Stimulated activated CD8-positive, alpha-beta memory T cell treated with anti-CD3 and anti-CD28 coated beads, Interleukin-7, amount 100 ng/mL, for 1 hour (primary cell): Measurements from ENCODE around the gene ETV6.

Experiments used
- DNase-seq, 2 donors: peaks; one replicate each; pipeline ENCODE4 v3.0.0-alpha.2; 2020; ENCODE audit warnings: low read depth in 2 of 2

Gene ETV6

GRCh38 chr12:11855983-11856374, 206.5 kb downstream of the ETV6 start:
- no peak for DNase-seq

GRCh38 chr12:11856971-11857370, 207.5 kb downstream of the ETV6 start:
- no peak for DNase-seq

- no peak for DNase-seq
These were observed 210.4 kb downstream of the ETV6 start for GRCh38 chr12:11859705-11860425.

GRCh38 chr12:11861155-11861863, 211.8 kb downstream of the ETV6 start:
- no peak for DNase-seq

- DNase-seq: no peak
These were observed 212.6 kb downstream of the ETV6 start for GRCh38 chr12:11861864-11862600.

GRCh38 chr12:11862798-11863197, 213.3 kb downstream of the ETV6 start:
- no peak for DNase-seq

GRCh38 chr12:11863478-11863906, 214.0 kb downstream of the ETV6 start:
- no peak for DNase-seq

- no peak for DNase-seq
These were observed 214.5 kb downstream of the ETV6 start for GRCh38 chr12:11863988-11864387.

GRCh38 chr12:11865824-11866223, 216.3 kb downstream of the ETV6 start:
- no peak for DNase-seq

- DNase-seq: no peak
These were observed 218.6 kb downstream of the ETV6 start for GRCh38 chr12:11868027-11868426.

- no peak for DNase-seq
These were observed 219.9 kb downstream of the ETV6 start for GRCh38 chr12:11869406-11869805.

GRCh38 chr12:11870041-11870451, 220.6 kb downstream of the ETV6 start:
- no peak for DNase-seq

GRCh38 chr12:11872055-11872454, 222.6 kb downstream of the ETV6 start:
- no peak for DNase-seq

- DNase-seq: no peak
These were observed 226.0 kb downstream of the ETV6 start for GRCh38 chr12:11875414-11875935.

GRCh38 chr12:11876307-11876706, 226.8 kb downstream of the ETV6 start:
- DNase-seq: no peak

GRCh38 chr12:11877102-11877826, 227.8 kb downstream of the ETV6 start:
- no peak for DNase-seq

- no peak for DNase-seq
These were observed 228.7 kb downstream of the ETV6 start for GRCh38 chr12:11877869-11878780.

- DNase-seq: no peak
These were observed 229.8 kb downstream of the ETV6 start for GRCh38 chr12:11879306-11879705.

- no peak for DNase-seq
These were observed 230.9 kb downstream of the ETV6 start for GRCh38 chr12:11880381-11880780.

GRCh38 chr12:11881835-11882234, 232.4 kb downstream of the ETV6 start:
- DNase-seq: no peak
